ENCODE data around the gene MFSD2A. TPM values are rescaled to one million over a fixed set of nuclear protein-coding genes. Genes with fewer than 3 reads are reported as not detected.
"Not testable (repeated sequence)": the region's sequence is repeated elsewhere in the genome, so short reads cannot be mapped to it uniquely, and the experiment has no call there.

The MFSD2A gene
- total RNA-seq, 1 donor from 2014 or later = 0.51 TPM

DNA sequence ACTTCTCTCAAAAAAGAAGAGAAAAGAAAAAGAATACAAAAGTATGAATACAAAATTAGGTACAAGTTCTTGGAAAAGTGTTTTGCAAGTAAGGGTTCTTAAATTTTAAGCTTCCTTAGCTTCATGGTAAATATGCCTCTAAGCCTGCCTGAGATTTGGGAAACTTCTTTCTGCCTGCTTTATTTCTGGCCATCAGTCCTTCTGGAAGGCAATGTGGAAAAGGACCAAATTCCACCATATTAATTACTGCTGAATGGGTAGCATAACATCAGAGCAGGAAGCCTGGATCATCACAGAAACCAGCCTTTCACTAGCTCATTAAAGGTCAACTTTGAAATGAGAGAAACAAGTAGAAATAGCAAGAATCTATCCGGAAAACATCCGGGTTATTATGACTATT, 46.5 kb downstream of the MFSD2A start:
- DNase-seq (ENCODE audit: low read depth in 2 of 2) = peak; percentile 14 to 26

DNA sequence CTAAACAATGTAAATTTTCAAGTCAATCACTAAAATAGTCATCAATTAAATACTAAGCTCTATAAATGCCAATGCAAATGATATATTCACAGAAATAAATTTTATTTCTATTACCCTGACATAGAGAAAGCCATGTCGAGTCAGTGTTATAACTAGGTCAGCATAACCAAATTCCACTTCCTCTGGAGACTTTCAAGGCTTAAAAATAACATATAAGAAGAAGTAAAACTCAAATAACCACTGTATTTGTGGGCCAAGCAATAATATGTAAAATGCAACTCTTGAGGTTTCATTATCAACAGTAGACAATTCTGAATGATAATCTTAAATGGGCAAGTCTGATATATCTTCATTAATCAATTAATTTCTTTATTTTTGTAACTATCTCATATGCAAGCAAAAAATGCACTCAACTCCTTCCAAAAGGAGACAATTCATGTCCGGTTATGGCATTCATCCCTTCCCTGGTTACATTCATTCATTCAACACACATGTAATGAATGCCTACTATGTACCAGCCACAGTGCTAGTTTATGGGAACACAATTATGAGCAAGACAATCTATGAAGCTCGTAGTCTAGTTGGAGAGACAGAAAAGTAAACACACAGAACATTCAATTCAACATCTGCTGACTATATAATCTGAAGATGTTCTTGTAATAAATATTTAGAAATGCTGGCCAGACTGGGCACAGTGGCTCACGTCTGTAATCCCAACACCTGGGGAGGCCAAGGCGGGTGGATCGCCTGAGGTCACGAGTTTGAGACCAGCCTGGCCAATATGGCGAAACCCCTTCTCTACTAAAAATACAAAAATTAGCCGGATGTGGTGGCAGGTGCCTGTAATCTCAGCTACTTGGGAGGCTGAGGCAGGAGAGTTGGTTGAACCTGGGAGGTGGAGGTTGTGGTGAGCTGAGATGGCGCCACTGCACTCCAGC, 48.5 kb downstream of the MFSD2A start:
- DNase-seq (ENCODE audit: low read depth in 2 of 2) = no peak

DNA sequence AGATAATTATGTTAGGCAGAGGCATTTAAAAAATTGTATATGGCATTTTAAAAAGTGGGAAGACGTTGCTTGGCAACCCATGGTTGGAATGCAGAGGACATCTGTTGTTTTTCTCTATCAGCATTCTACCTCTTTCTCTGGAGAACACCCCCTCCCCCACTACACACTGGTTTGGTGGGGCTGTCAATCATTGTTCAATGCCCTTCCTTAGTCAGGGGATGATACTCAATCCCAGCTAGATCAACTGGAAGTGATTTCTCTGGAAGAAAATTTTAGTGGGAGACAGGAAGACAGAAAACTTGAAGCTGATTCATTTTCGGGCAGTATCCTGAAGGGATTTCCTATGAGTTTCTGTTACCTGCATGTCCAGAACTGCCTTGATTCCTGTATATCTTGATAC, 49.9 kb downstream of the MFSD2A start:
- no peak for DNase-seq (ENCODE audit: low read depth in 2 of 2)

DNA sequence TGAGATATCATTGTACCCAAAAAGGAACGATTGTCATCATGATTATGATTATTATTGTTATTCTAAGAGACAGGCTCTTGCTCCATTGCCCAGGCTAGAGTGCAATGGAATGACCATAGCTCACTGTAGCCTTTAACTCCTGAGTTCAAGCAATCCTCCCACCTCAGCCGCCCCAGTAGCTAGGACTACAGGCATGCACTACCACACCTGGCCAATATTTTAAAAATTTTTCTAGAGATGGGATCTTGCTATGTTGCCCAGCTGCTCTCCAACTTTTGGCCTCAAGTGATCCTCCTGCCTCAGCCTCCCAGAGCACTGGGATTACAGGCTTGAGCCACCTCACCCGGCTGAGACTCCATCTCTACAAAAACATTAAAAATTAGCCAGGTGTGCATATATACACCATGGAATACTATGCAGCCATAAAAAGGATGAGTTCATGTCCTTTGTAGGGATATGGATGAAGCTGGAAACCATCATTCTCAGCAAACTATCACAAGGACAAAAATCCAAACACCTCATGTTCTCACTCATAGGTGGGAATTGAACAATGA, 52.6 kb downstream of the MFSD2A start:
- DNase-seq (ENCODE audit: low read depth in 2 of 2) = not testable (repeated sequence)

DNA sequence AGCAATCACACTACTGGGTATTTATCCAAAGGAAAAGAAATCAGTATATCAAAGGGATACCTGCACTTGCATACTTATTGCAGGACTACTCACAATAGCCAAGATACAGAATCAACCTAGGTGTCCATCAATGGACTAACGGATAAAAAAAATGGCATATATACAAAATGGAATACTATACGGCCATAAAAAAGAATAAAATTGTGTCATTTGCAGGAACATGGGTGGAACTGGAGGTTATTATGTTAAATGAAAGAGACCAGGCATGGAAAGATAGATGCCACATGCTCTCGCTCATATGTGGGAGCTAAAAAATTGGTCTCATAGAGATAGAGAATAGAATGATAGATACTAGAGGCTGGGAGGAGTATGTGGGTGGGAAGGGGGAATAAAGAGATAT, 56.3 kb downstream of the MFSD2A start:
- DNase-seq (ENCODE audit: low read depth in 2 of 2) = no peak

DNA sequence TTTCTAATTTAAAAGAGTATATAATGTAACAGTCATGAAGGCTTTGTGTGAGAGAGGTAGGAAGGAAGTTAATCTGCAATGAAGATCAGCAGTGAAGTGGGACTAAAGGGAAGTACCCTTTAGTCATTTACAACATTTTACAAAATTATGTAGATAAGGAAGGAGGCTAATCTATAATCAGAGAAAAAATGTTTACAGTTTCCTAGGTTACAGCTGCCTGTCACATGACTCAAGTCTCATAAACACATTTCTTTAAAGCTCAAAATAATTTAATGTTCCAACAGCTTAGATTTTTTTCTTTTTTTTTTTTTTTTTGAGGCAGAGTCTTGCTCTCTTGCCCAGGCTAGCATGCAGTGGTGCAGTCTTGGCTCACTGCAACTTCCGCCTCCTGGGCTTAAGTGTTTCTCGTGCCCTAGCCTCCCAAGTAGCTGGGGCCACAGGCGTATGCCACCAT, 59.3 kb downstream of the MFSD2A start:
- peak in 1 of 2 donors; percentile 41 for DNase-seq (ENCODE audit: low read depth in 2 of 2)

DNA sequence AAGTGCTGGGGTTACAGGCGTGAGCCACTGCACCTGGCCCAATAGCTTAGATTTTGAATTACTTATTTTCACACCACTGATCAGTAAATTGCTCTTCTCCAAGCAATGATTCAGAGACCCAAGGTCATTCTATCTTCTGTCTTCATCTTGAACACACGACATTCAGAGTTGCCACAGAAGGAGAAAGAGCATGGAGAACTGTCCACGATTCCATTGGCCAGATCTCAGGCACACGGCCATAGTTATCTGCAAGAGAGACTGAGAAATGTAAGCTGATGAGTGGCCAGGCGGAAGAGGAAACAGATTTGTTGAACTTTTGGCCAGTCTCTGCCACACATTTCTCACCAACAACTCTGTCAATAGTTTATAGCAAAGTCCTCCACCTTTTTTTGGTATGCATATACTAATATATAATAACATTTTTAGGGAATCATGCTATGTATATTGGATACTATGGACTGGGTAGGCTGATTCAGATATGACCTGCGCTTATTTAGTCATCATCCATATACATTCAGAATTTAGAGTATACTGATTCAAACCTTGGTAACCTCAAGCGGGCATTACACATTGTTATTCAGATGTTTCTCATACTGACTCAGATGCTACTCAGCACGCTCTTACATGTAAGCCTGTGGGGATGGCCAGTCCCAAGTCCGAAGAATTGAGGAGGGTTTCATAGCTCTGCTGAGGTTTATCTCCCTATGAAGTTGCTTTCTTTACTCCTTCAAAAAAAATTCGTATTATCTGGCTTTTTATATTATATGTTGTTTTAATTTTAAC, 60.1 kb downstream of the MFSD2A start:
- peak in 1 of 2 donors; percentile 63 for DNase-seq (ENCODE audit: low read depth in 2 of 2)

DNA sequence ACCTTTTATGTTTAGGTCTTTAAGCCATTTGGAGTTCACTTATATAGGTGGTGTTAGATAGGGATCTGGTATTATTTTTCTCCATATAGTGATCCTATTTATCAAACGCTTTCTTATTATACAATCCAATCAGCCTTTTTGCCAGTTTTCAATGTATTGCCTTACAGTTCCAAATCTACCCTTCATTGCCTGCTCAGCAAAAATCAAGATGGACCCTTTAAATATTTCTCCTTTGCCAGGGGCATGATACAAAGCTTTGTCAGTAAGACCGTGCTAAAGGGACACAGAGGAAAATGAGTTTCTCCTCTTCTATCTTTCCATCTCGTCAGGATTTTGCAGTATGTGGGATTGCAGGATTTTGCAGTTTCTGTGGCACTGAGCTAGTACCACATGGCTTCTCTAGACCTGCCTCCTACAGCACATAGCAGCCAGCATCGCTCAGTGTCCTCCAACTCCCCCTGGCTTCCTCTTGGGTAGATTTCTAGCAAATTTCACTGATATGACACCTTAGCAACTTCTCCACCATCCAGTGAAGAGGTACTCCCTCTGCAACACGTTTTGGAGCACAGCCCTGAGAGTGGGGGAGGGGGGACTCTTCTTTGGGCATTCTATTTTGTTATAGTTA, 63.1 kb downstream of the MFSD2A start:
- DNase-seq (ENCODE audit: low read depth in 2 of 2) = no peak

Other genes starting within 250 kb of the MFSD2A start
- 37.7 and 44.0 TPM in 2 replicates for gene PPIE, start 216.3 kb upstream of the MFSD2A start, total RNA-seq
- 3.6 and 5.9 TPM in 2 replicates for gene OXCT2, start 183.8 kb upstream of the MFSD2A start, total RNA-seq
- gene BMP8B, start 166.3 kb upstream of the MFSD2A start, total RNA-seq = 0.13 and 0.39 TPM in 2 replicates
- 11.5 and 15.7 TPM in 2 replicates for gene TRIT1, start 71.6 kb upstream of the MFSD2A start, total RNA-seq
- gene MYCL, start 53.2 kb upstream of the MFSD2A start, total RNA-seq = 0.38 and 0.39 TPM in 2 replicates
- gene CAP1, start 85.6 kb downstream of the MFSD2A start, total RNA-seq = 364 and 408 TPM in 2 replicates
- 54.9 and 65.6 TPM in 2 replicates for gene PPT1, start 142.1 kb downstream of the MFSD2A start, total RNA-seq
- 14.1 and 17.1 TPM in 2 replicates for gene RLF, start 206.2 kb downstream of the MFSD2A start, total RNA-seq

All from dermis microvascular lymphatic vessel endothelial cell (primary cell).